H9 (cell line): ENCODE results near the gene LRP1B. TPM values are rescaled to one million over a fixed set of nuclear protein-coding genes. Genes with fewer than 3 reads are reported as not detected.
"Not testable (repeated sequence)": the region's sequence is repeated elsewhere in the genome, so short reads cannot be mapped to it uniquely, and the experiment has no call there.

ENCODE experiments used
- DNase-seq: peaks from one replicate; pipeline ENCODE4 v3.0.0-alpha.2; 2017
- H2AFZ ChIP-seq: one replicate; pipeline ENCODE4 v1.6.1; 2013; ENCODE audit warnings: mild to moderate bottlenecking, low read length, control low read depth, moderate library complexity
- H2AK5ac ChIP-seq: 2 replicates; pipeline ENCODE4 v1.6.1; 2013; ENCODE audit warnings: low read length, control low read depth, mixed read lengths; ENCODE audit not compliant: insufficient read length
- H2BK120ac ChIP-seq: one replicate; pipeline ENCODE4 v1.6.1; 2013; ENCODE audit warnings: low read depth, mild to moderate bottlenecking, low read length, control low read depth, inconsistent platforms; ENCODE audit not compliant: poor library complexity, severe bottlenecking
- H2BK12ac ChIP-seq: 2 replicates; pipeline ENCODE4 v1.6.1; 2013; ENCODE audit warnings: low read length, control low read depth, mixed read lengths, low read depth; ENCODE audit not compliant: insufficient read length
- H2BK15ac ChIP-seq: 2 replicates; pipeline ENCODE4 v1.6.1; 2013; ENCODE audit warnings: low read depth, low read length, control low read depth
- H2BK20ac ChIP-seq: one replicate; pipeline ENCODE4 v1.6.1; 2013; ENCODE audit warnings: low read depth, mild to moderate bottlenecking, low read length, control low read depth, inconsistent platforms; ENCODE audit not compliant: poor library complexity, severe bottlenecking
- H2BK5ac ChIP-seq: 2 replicates; pipeline ENCODE4 v1.6.1; 2013; ENCODE audit warnings: low read length, control low read depth, mixed read lengths; ENCODE audit not compliant: insufficient read length
- H3K14ac ChIP-seq: 2 replicates; pipeline ENCODE4 v1.6.1; 2013; ENCODE audit warnings: low read length, control low read depth; ENCODE audit not compliant: insufficient read depth
- H3K18ac ChIP-seq: 2 replicates; pipeline ENCODE4 v1.6.1; 2013; ENCODE audit warnings: low read depth, mild to moderate bottlenecking, mixed read lengths, low read length, control low read depth; ENCODE audit not compliant: insufficient read length
- H3K23ac ChIP-seq: 2 replicates; pipeline ENCODE4 v1.6.1; 2013; ENCODE audit warnings: low read length, control low read depth, mixed read lengths, low read depth; ENCODE audit not compliant: insufficient read length
- H3K23me2 ChIP-seq: 2 replicates; pipeline ENCODE4 v1.6.1; 2013; ENCODE audit warnings: low read depth, mild to moderate bottlenecking, mixed read lengths, low read length, control low read depth; ENCODE audit not compliant: insufficient read length, poor library complexity, severe bottlenecking
- H3K27ac ChIP-seq: 2 replicates; pipeline ENCODE4 v1.5.1; 2013; ENCODE audit warnings: low read length, control low read depth, mixed read lengths, low read depth; ENCODE audit not compliant: insufficient read length
- H3K27me3 ChIP-seq: 2 replicates; pipeline ENCODE4 v1.6.1; 2013; ENCODE audit warnings: low read length, control low read depth, inconsistent platforms; ENCODE audit not compliant: insufficient read depth
- H3K4ac ChIP-seq: 2 replicates; pipeline ENCODE4 v1.6.1; 2013; ENCODE audit warnings: low read depth, mild to moderate bottlenecking, control low read depth, inconsistent platforms, low read length, moderate library complexity
- H3K4me1 ChIP-seq: 2 replicates; pipeline ENCODE4 v1.6.1; 2013; ENCODE audit warnings: low read length, control low read depth, inconsistent platforms; ENCODE audit not compliant: insufficient read depth
- H3K4me2 ChIP-seq: 2 replicates; pipeline ENCODE4 v1.6.1; 2013; ENCODE audit warnings: low read length, control low read depth, mixed read lengths; ENCODE audit not compliant: insufficient read length, insufficient read depth
- H3K56ac ChIP-seq: 2 replicates; pipeline ENCODE4 v1.6.1; 2013; ENCODE audit warnings: low read depth, mild to moderate bottlenecking, mixed read lengths, low read length, control low read depth; ENCODE audit not compliant: insufficient read length
- H3K79me1 ChIP-seq: 2 replicates; pipeline ENCODE4 v1.6.1; 2013; ENCODE audit warnings: low read depth, mild to moderate bottlenecking, moderate library complexity, low read length, control low read depth, inconsistent platforms; ENCODE audit not compliant: insufficient read depth, poor library complexity, severe bottlenecking
- H3K79me2 ChIP-seq: 2 replicates; pipeline ENCODE4 v1.6.1; 2013; ENCODE audit warnings: low read length, control low read depth, inconsistent platforms; ENCODE audit not compliant: insufficient read depth
- H3K9ac ChIP-seq: 2 replicates; pipeline ENCODE4 v1.6.1; 2013; ENCODE audit warnings: low read length, control low read depth, mixed read lengths; ENCODE audit not compliant: insufficient read length; ENCODE audit errors: extremely low read depth
- H3K9me3 ChIP-seq: one replicate; pipeline ENCODE4 v1.6.1; 2013; ENCODE audit warnings: low read depth, low read length, inconsistent platforms; ENCODE audit not compliant: control insufficient read depth
- H3T11ph ChIP-seq: one replicate; pipeline ENCODE4 v1.6.1; 2013; ENCODE audit warnings: mild to moderate bottlenecking, low read length, control low read depth, inconsistent platforms
- H4K20me1 ChIP-seq: one replicate; pipeline ENCODE4 v1.6.1; 2013; ENCODE audit not compliant: control insufficient read depth, insufficient read length, insufficient read depth
- H4K5ac ChIP-seq: 2 replicates; pipeline ENCODE4 v1.6.1; 2013; ENCODE audit warnings: low read depth, mild to moderate bottlenecking, mixed read lengths, low read length, control low read depth; ENCODE audit not compliant: insufficient read length
- H4K8ac ChIP-seq: replicated peaks from 2 replicates; pipeline ENCODE4 v1.6.1; 2013; ENCODE audit warnings: low read length, control low read depth, mixed read lengths, low read depth; ENCODE audit not compliant: insufficient read length
- H4K91ac ChIP-seq: 2 replicates; pipeline ENCODE4 v1.6.1; 2013; ENCODE audit warnings: low read depth, mild to moderate bottlenecking, moderate library complexity, mixed read lengths, low read length, control low read depth; ENCODE audit not compliant: insufficient read length
- H3K27ac Mint-ChIP-seq, 3 experiments: 2 replicates in 2 of 3; 3 replicates in 1 of 3; pipeline ENCODE4 v1.8.0; 2020 to 2021; ENCODE audit warnings: mixed read lengths in 3 of 3, mild to moderate bottlenecking in 1 of 3, moderate library complexity in 1 of 3
- H3K27me3 Mint-ChIP-seq: 2 replicates; pipeline ENCODE4 v1.8.0; 2021; ENCODE audit warnings: low read depth, mild to moderate bottlenecking, moderate library complexity, mixed read lengths
- H3K36me3 Mint-ChIP-seq, 3 experiments: 2 replicates in 2 of 3; 3 replicates in 1 of 3; pipeline ENCODE4 v1.8.0; 2020 to 2021; ENCODE audit warnings: low read depth in 3 of 3, mixed read lengths in 3 of 3; ENCODE audit not compliant: insufficient read depth in 1 of 3
- H3K4me1 Mint-ChIP-seq, 2 experiments: 2 replicates each; pipeline ENCODE4 v1.8.0; 2020; ENCODE audit warnings: mixed read lengths in 2 of 2
- H3K4me3 Mint-ChIP-seq, 2 experiments: 2 replicates in 1 of 2; 3 replicates in 1 of 2; pipeline ENCODE4 v1.8.0; 2020 to 2021; ENCODE audit warnings: mild to moderate bottlenecking in 2 of 2, mixed read lengths in 2 of 2, moderate library complexity in 1 of 2
- H3K9me3 Mint-ChIP-seq, 2 experiments: 2 replicates in 1 of 2; 3 replicates in 1 of 2; pipeline ENCODE4 v1.8.0; 2020; ENCODE audit warnings: mild to moderate bottlenecking in 2 of 2, mixed read lengths in 2 of 2, moderate library complexity in 1 of 2
- CTCF ChIP-seq: fragments of 200-600 bp; sonication (generic); conservative IDR thresholded peaks from 3 replicates; pipeline ENCODE4 v1.8.0; 2021; ENCODE audit warnings: antibody characterized with exemption, mild to moderate bottlenecking
- WGBS: extraction: QIAGEN DNeasy Blood & Tissue Kit; methylation state at CpG from one replicate; pipeline ENCODE4 v1.1.7; 2013; ENCODE audit warnings: missing lambda C conversion rate, low lambda C conversion rate, mixed read lengths; ENCODE audit not compliant: insufficient read length; ENCODE audit errors: extremely low coverage; 5-methylcytosine and 5-hydroxymethylcytosine counted together
- total RNA-seq: library from RNA; stranded (reverse); gene quantifications from 2 replicates; pipeline ENCODE4 v1.2.1, GENCODE V29; 2021

Gene LRP1B
- total RNA-seq, 1 experiment from 2014 or later = not detected

- no peak overlapping the region for H4K5ac ChIP-seq
- no peak overlapping the region for H3T11ph ChIP-seq
- DNase-seq = no peak
- no peaks in the 10 kb centered on the region for H3K9me3 ChIP-seq
- no peak overlapping the region for H3K9ac ChIP-seq
- H3K56ac ChIP-seq = no peak overlapping the region
- Mint-ChIP-seq H3K27ac (no peak overlapping the region), H3K4me1 (no peaks in the 10 kb centered on the region), H3K4me3 (no peak overlapping the region), H3K27me3 (no peaks in the 10 kb centered on the region; the same call in 1 of the 2 replicates), H3K36me3 (no peaks in the 10 kb centered on the region), H3K9me3 (peaks cover 7 to 11% of the 10 kb centered on the region in 2 experiments; a peak in 3 of 5 replicates)
- no peak overlapping the region for H2BK12ac ChIP-seq
- no peak overlapping the region for H3K4me2 ChIP-seq
- TF ChIP-seq CTCF = no peak
- H4K91ac ChIP-seq = no peak overlapping the region
- no peaks in the 10 kb centered on the region for H3K79me2 ChIP-seq
- H2BK15ac ChIP-seq = no peak overlapping the region
- H2BK120ac ChIP-seq = no peak overlapping the region
- H3K27me3 ChIP-seq = no peaks in the 10 kb centered on the region
- H3K4me1 ChIP-seq = no peaks in the 10 kb centered on the region
- H4K20me1 ChIP-seq = no peaks in the 10 kb centered on the region
- H3K79me1 ChIP-seq = no peaks in the 10 kb centered on the region
- no peak overlapping the region for H3K23ac ChIP-seq
- whole genome bisulfite sequencing = no CpG with 5 or more reads among the region's 1 CpG
- no peak overlapping the region for H2BK20ac ChIP-seq
- H2AFZ ChIP-seq = no peak overlapping the region
- no peak overlapping the region for H3K27ac ChIP-seq
- no peaks in the 10 kb centered on the region for H3K23me2 ChIP-seq
- H3K18ac ChIP-seq = no peak overlapping the region
- no peak overlapping the region for H2AK5ac ChIP-seq
- H4K8ac ChIP-seq = no peak overlapping the region
- H3K4ac ChIP-seq = no peak overlapping the region
- H2BK5ac ChIP-seq = no peak overlapping the region
- H3K14ac ChIP-seq = no peak overlapping the region
Observed at GRCh38 chr2:140416577-140416976, 1714.2 kb downstream of the LRP1B start.

GRCh38 chr2:140415035-140415434 is 1715.8 kb downstream of the LRP1B start:
- H3K9me3 Mint-ChIP-seq = peaks cover 7 to 11% of the 10 kb centered on the region in 2 experiments; a peak in 3 of 5 replicates

More at GRCh38 chr2:140415035-140415434, 1715.8 kb downstream of the LRP1B start:
- H2AFZ ChIP-seq, H3K27ac ChIP-seq, H3K56ac ChIP-seq, H3K23ac ChIP-seq, H3K27me3 Mint-ChIP-seq, H3K18ac ChIP-seq, H3K4ac ChIP-seq, H3K4me1 ChIP-seq, H4K8ac ChIP-seq, H3K9me3 ChIP-seq, H4K20me1 ChIP-seq, DNase-seq, H2AK5ac ChIP-seq, H3K27me3 ChIP-seq, H3K23me2 ChIP-seq, H2BK15ac ChIP-seq, H3K79me1 ChIP-seq, H3K4me2 ChIP-seq, H3K4me3 Mint-ChIP-seq, H3K36me3 Mint-ChIP-seq, H4K5ac ChIP-seq, H2BK20ac ChIP-seq, H3K4me1 Mint-ChIP-seq, H2BK12ac ChIP-seq, H2BK120ac ChIP-seq, H3K9ac ChIP-seq, H4K91ac ChIP-seq, H3K27ac Mint-ChIP-seq, H2BK5ac ChIP-seq, H3T11ph ChIP-seq, H3K14ac ChIP-seq, H3K79me2 ChIP-seq: not testable (repeated sequence)
- WGBS = no CpG with 5 or more reads among the region's 4 CpGs
